ENCODE data around the gene SELE.
"Not testable (repeated sequence)": the region's sequence is repeated elsewhere in the genome, so short reads cannot be mapped to it uniquely, and the experiment has no call there.

SELE gene

GRCh38 chr1:169726851-169727250, 7.0 kb downstream of the SELE start:
- no peak for TF ChIP-seq CTCF (IDR thresholded peaks at IDR 0.05; ENCODE audit: poor library complexity, severe bottlenecking)
- peaks cover 4% of the 10 kb centered on the region for H3K27me3 ChIP-seq (ENCODE audit: insufficient read depth, poor library complexity, severe bottlenecking)
- no peak overlapping the region for H3K4me3 ChIP-seq (ENCODE audit: severe bottlenecking)
- no peaks in the 10 kb centered on the region for H3K9me3 ChIP-seq (ENCODE audit: severe bottlenecking)
- H3K36me3 ChIP-seq (ENCODE audit: low read depth): no peaks in the 10 kb centered on the region
- no peak overlapping the region for H3K27ac ChIP-seq (ENCODE audit: poor library complexity, severe bottlenecking)
- ATAC-seq (ENCODE audit: low read depth) (no peak), DNase-seq (ENCODE audit: low spot score) (no peak)
- no peaks in the 10 kb centered on the region for H3K4me1 ChIP-seq (ENCODE audit: insufficient read depth, poor library complexity, severe bottlenecking)

GRCh38 chr1:169725930-169726329, 7.9 kb downstream of the SELE start:
- no peak for TF ChIP-seq CTCF (IDR thresholded peaks at IDR 0.05; ENCODE audit: poor library complexity, severe bottlenecking)
- no peak overlapping the region for H3K27ac ChIP-seq (ENCODE audit: poor library complexity, severe bottlenecking)
- DNase-seq (ENCODE audit: low spot score) (no peak), ATAC-seq (ENCODE audit: low read depth) (no peak)
- no peaks in the 10 kb centered on the region for H3K4me1 ChIP-seq (ENCODE audit: insufficient read depth, poor library complexity, severe bottlenecking)
- H3K36me3 ChIP-seq (ENCODE audit: low read depth): no peaks in the 10 kb centered on the region
- H3K27me3 ChIP-seq (ENCODE audit: insufficient read depth, poor library complexity, severe bottlenecking): peaks cover 4% of the 10 kb centered on the region
- no peaks in the 10 kb centered on the region for H3K9me3 ChIP-seq (ENCODE audit: severe bottlenecking)
- H3K4me3 ChIP-seq (ENCODE audit: severe bottlenecking): no peak overlapping the region

- TF ChIP-seq CTCF (IDR thresholded peaks at IDR 0.05; ENCODE audit: poor library complexity, severe bottlenecking): no peak
- H3K4me3 ChIP-seq (ENCODE audit: severe bottlenecking): no peak overlapping the region
- no peaks in the 10 kb centered on the region for H3K9me3 ChIP-seq (ENCODE audit: severe bottlenecking)
- ATAC-seq (ENCODE audit: low read depth): no peak
- no peaks in the 10 kb centered on the region for H3K4me1 ChIP-seq (ENCODE audit: insufficient read depth, poor library complexity, severe bottlenecking)
- no peaks in the 10 kb centered on the region for H3K27me3 ChIP-seq (ENCODE audit: insufficient read depth, poor library complexity, severe bottlenecking)
- DNase-seq (ENCODE audit: low spot score): no peak
- no peaks in the 10 kb centered on the region for H3K36me3 ChIP-seq (ENCODE audit: low read depth)
- H3K27ac ChIP-seq (ENCODE audit: poor library complexity, severe bottlenecking): no peak overlapping the region
These were observed 9.7 kb downstream of the SELE start for GRCh38 chr1:169724168-169724567.

GRCh38 chr1:169723763-169724162, 10.1 kb downstream of the SELE start:
- no peak overlapping the region for H3K4me3 ChIP-seq (ENCODE audit: severe bottlenecking)
- no peaks in the 10 kb centered on the region for H3K27me3 ChIP-seq (ENCODE audit: insufficient read depth, poor library complexity, severe bottlenecking)
- no peak for DNase-seq (ENCODE audit: low spot score)
- no peaks in the 10 kb centered on the region for H3K4me1 ChIP-seq (ENCODE audit: insufficient read depth, poor library complexity, severe bottlenecking)
- TF ChIP-seq CTCF (IDR thresholded peaks at IDR 0.05; ENCODE audit: poor library complexity, severe bottlenecking): no peak
- no peaks in the 10 kb centered on the region for H3K36me3 ChIP-seq (ENCODE audit: low read depth)
- no peaks in the 10 kb centered on the region for H3K9me3 ChIP-seq (ENCODE audit: severe bottlenecking)
- no peak overlapping the region for H3K27ac ChIP-seq (ENCODE audit: poor library complexity, severe bottlenecking)
- no peak for ATAC-seq (ENCODE audit: low read depth)

- no peak for TF ChIP-seq CTCF (IDR thresholded peaks at IDR 0.05; ENCODE audit: poor library complexity, severe bottlenecking)
- Histone ChIP-seq H3K9me3 (ENCODE audit: severe bottlenecking) (no peaks in the 10 kb centered on the region), H3K4me1 (ENCODE audit: insufficient read depth, poor library complexity, severe bottlenecking) (no peaks in the 10 kb centered on the region), H3K27me3 (ENCODE audit: insufficient read depth, poor library complexity, severe bottlenecking) (no peaks in the 10 kb centered on the region), H3K4me3 (ENCODE audit: severe bottlenecking) (no peak overlapping the region), H3K36me3 (ENCODE audit: low read depth) (no peaks in the 10 kb centered on the region), H3K27ac (ENCODE audit: poor library complexity, severe bottlenecking) (no peak overlapping the region)
- ATAC-seq (ENCODE audit: low read depth): no peak
- no peak for DNase-seq (ENCODE audit: low spot score)
These were observed 11.1 kb downstream of the SELE start for GRCh38 chr1:169722779-169723178.

- not testable (repeated sequence) for H3K27ac ChIP-seq (ENCODE audit: poor library complexity, severe bottlenecking); H3K4me1 ChIP-seq (ENCODE audit: insufficient read depth, poor library complexity, severe bottlenecking); ATAC-seq (ENCODE audit: low read depth)
These were observed 18.8 kb downstream of the SELE start for GRCh38 chr1:169715100-169715499.

GRCh38 chr1:169713090-169713489, 20.8 kb downstream of the SELE start:
- H3K36me3 ChIP-seq (ENCODE audit: low read depth); ATAC-seq (ENCODE audit: low read depth); H3K4me3 ChIP-seq (ENCODE audit: severe bottlenecking); H3K9me3 ChIP-seq (ENCODE audit: severe bottlenecking); H3K27me3 ChIP-seq (ENCODE audit: insufficient read depth, poor library complexity, severe bottlenecking); H3K27ac ChIP-seq (ENCODE audit: poor library complexity, severe bottlenecking); H3K4me1 ChIP-seq (ENCODE audit: insufficient read depth, poor library complexity, severe bottlenecking); DNase-seq (ENCODE audit: low spot score): not testable (repeated sequence)

More at GRCh38 chr1:169715100-169715499, 18.8 kb downstream of the SELE start:
- H3K27me3 ChIP-seq (ENCODE audit: insufficient read depth, poor library complexity, severe bottlenecking); DNase-seq (ENCODE audit: low spot score); H3K36me3 ChIP-seq (ENCODE audit: low read depth); H3K9me3 ChIP-seq (ENCODE audit: severe bottlenecking); H3K4me3 ChIP-seq (ENCODE audit: severe bottlenecking): not testable (repeated sequence)

All from RWPE2 (cell line).